HTERT RPE-1 (cell line): Measurements from ENCODE around the gene COL5A3.
"Not testable (repeated sequence)": the region's sequence is repeated elsewhere in the genome, so short reads cannot be mapped to it uniquely, and the experiment has no call there.

ENCODE experiments used
- in situ Hi-C: fragments of 300-500 bp; cut with MboI; formaldehyde crosslinking; loops from 4 replicates; pipeline ENCODE4 v1.14.3; 2020; ENCODE audit warnings: low sequenced_read_pairs

COL5A3 gene

DNA sequence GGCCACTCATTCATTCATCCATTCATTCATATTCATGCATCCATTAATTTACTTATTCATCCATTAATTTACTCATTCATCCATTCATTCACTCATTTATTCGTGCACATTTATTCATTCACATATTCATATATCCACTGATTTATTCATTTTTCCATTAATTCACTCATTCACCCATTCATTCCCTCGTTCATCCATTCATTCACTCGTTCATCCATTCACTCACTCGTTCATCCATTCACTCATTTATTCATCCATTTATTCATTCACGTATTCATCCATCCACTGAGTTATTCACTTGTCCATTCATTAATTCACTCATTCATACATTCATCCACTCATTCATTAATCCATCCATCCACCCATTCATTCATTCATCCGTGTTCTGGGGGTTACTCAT is 38.2 kb downstream of the COL5A3 start:
- in situ Hi-C loops = no loop called here

DNA sequence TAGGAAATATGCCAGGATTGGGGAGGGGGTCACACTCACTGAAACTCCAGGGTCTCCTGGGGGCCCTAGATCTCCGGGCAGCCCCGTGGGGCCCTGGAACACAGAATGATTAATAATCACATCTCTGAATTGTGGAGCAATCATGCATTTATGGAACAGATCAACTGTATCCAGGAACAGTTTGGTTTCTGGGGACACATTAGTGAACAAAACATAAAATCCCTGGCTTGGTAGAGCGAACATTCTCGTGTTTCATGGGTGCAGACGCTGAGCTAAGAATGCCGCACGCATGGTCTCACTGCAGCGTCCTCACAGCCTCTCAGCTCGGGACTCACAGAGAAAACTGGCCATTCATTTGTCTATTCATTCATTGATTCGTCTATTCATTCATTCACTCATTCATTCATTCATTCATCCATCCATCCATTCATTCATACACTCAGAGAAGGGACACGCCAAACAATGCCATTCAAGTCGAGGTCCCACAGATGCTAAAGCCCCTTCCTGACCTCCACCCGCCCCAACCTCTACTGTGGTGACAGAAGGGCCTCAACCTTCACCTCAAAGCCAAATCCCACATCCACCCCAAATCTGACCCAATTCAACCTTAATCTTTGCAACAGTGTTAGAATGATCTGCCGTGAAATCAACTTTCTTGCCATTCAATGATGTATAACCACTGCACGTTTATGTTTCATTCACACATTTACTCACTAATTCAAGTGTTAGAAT is 39.0 kb downstream of the COL5A3 start:
- in situ Hi-C loops = no loop called here

DNA sequence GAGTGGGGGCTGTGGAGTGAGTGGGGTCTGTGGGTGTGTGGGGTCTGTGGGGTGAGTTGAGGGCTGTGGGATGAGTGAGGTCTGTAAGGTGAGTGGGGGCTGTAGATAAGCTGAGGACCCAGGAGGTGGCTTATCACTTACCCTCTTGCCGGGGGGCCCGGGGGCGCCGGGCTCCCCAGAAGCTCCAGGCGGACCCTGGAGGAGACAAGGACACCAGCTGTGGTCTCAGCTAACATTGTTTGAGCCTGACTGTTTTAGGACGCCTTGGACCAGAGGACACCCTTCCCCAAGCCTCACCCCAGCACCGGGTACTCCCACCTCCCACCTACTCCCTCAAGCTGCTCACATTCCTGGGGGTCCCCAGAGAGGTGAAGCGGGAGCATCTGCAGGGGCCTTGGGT is 39.8 kb downstream of the COL5A3 start:
- in situ Hi-C loops = no loop called here

DNA sequence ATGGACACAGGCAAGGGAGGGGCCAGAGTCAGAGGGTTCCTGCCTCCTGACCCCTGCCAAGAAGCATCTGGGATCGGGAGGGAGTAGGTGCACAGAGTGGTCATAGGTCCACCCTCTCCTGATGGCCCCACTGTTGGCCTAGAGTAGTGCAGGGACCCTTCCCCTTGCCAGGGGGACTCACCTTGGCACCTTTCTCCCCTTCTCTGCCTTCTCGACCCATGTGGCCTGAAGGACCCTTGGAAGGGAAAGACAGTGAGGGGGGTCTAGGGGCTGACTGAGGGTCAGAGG is 40.7 kb downstream of the COL5A3 start:
- in situ Hi-C loops = no loop called here

DNA sequence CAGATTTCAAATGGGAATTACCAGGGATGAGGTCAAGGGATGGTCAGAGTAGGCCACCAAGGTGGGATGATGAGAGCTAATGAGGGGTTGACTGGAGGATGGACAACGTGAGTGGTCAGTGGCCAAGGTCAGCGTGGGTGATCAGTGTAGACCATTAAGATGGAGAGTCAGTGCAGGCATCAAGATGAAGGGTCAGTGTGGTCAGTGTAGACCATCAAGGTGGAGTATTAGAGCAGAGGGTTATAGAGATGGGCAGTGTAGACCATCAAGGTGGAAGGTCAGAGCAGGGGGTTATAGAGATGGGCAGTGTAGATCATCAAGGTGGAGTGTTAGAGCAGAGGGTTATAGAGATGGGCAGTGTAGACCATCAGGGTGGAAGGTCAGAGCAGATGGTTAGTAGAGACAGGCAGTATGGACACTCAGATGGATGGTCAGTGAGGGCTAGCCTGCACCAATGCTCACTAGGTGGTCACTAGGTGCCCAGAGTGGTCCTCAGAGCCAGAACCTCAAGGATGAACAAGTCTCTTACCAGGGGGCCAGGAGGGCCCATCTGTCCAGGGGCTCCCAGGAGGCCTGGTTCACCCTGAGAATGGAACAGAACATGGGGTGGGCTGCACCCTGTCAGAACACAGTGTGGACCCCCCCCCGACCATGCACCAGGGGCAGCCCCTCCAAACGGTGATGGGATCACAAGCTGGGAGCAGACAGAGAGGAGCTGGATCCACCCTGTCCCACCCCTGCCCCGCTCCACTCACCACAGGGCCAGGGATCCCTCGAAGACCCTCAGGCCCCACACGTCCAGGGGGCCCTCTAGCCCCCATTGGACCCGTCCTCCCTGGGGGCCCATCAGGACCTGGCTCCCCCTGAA is 41.2 kb downstream of the COL5A3 start:
- in situ Hi-C loops = no loop called here

DNA sequence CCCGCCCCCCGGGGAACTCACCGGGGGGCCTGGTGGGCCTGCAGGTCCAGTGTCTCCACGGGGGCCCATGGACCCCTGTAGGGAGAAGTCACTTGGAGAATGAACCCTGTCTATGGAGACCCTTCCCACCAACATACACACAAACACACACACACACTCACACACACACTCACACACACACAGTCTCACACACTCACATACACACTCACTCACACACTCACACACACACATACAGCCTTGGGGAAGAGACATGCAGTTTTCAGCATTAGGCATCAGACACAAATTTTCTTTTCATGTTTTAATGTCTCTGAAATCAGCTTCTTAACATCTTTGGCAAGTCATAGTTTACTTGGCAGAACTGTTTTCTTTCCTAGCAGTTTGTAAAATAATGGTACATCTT is 43.0 kb downstream of the COL5A3 start:
- in situ Hi-C loops = no loop called here

DNA sequence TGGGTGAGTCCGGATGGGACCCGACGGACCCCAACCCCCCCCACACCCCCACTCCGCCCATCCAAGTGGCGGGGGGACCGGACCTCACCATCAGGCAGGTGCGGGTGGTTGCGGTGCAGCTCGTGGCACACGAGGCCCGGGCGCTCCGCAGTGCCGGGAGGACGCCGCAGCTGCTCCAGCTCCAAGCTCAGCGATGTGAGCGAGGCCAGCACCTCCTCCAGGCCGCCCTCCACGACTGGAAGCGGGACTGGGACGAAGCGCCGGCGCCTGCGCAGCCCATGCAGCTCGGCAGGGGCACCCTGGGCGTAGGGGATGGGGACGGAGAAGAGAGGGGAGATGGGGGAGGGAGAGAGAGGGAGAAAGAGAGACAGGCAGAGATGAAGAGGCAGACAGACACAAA is 43.9 kb downstream of the COL5A3 start:
- in situ Hi-C loops = no loop called here

DNA sequence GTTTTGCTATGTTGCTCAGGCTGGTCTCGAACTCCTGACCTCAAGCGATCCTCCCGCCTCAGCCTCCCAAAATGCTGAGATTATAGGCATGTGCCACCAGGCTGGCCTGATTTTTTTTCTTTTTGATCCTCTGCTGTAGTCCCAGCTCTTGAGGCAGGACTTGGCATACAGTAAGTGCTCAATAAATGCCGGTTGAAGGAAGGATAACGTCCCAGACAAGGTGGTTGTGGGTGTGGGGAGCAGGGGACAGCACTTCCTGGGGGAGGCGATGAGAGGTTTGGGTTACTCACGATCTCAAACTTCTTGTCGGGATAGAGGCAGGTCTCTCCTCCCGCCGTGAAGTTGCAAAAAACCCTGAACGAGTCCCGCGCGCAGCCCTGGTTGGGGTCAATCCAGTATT is 44.3 kb downstream of the COL5A3 start:
- in situ Hi-C loops = no loop called here

DNA sequence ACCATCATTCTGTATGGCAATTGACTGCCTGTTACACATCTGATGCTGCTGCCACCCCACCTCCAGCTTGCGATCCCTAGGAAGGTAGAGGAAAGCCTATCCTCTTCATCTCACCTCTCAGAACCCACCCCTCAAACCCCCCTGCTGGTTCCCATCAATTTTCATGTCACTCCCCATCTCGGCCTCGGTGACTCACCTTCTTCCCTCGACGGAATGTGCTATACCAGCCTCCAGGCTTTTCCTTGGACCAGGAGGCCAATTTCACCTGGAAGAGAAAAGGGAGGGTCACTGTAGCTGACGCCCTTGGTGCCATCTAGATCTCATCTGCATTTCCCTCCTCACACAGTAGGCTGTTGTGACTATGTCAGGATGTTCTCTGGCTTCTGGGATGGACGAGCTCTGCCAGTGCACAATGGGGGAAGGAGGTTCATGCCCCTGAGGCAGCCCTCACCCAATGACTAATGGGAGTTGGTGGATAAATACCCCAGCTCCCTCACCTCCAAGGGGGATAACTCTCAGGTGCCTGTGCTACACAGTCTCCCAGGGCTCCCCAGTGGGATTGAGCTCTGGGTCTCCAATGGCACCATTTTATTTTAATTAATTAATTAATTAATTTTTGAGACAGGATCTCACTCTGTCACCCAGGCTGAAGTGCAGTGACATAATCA is 47.5 kb downstream of the COL5A3 start:
- in situ Hi-C loops = no loop called here

DNA sequence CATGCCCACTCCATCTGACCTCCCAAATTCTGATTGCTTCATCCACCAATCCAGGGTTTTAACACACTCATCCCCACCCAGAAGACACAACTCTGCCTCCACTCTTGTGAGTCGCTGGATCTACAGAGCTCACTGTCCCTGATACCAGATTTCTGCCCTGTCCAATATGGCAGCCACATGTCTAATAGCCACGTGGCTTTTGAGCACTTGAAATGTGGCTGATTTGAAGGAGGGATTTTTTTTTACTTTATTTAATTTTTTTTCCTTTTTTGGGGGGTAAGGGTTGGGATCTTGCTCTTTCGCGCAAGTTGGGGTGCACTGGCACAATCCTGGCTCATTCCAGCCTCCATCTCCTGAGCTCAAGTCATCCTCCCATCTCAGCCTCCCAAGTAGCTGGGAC is 49.2 kb downstream of the COL5A3 start:
- in situ Hi-C loops = no loop called here

DNA sequence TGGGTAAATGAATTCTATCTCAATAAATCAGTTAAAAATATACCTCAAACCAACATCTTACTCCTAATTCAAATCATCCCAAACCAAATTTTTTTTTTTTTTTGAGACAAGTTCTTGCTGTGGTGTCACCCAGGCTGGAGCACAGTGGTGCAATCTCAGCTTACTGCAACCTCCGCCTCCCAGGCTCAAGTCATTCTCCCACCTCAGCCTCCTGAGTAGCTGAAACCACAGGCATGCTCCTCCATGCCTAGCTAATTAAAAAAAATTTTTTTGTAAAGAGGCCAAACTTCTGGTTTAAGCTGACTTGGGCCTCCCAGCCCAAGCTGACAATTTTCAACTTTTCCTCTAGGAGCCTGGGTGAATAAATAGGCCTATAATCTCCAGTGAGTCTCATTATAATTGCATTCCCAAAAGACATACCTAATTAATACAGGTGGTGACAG is 51.9 kb downstream of the COL5A3 start:
- in situ Hi-C loops = no loop called here

DNA sequence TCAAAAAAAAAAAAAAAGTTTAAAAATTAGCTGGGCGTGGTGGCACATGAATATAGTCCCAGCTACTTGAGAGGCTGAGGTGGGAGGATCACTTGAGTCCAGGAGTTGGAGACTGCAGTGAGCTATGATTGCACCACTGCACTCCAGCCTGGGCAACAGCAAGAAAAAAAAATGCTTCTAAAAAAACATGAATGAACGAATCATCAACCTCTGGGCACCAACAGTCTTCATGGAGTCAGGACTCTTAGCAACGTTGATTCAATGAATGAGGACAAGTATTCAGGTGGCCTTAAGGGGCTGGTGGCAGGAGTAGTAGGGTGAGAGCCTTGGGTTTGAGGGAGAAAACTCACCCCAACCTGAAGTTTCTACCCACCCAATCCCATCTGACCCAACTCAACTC is 53.3 kb downstream of the COL5A3 start:
- in situ Hi-C loops = no loop called here

DNA sequence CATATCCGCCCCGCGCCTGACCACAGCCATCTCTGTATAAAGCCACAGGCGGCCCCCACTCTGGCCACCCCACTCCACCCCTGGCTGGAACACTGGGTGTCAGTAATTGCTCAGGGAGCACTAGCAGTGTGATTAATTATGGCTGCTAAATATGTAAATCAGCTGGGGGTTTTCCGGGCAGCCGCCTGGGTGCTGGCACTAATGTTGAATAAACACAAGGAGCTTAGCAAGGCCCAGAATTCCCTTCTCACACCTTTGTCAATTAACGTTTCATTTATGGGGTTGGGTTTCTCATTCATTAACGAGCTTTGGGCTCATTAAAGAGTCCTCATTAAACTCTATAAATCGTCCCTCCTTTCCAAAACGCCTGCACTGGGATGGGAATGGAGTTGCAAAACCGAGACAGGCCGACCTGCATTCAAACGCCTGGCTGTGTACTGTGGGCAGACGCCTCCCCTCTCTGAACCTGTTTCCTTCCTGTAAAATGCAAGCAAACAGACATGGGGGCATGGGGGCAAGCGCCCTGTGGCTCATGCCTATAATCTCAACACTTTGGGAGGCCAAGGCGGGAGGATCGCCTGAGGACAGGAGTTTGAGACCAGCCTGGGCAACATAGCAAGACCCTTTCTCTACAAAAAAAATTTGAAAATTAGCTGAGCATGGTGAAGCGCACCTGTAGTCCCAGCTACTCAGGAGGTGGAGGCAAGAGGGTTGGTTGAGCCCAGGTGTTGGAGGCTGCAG is 56.3 kb downstream of the COL5A3 start:
- in situ Hi-C loops = no loop called here

DNA sequence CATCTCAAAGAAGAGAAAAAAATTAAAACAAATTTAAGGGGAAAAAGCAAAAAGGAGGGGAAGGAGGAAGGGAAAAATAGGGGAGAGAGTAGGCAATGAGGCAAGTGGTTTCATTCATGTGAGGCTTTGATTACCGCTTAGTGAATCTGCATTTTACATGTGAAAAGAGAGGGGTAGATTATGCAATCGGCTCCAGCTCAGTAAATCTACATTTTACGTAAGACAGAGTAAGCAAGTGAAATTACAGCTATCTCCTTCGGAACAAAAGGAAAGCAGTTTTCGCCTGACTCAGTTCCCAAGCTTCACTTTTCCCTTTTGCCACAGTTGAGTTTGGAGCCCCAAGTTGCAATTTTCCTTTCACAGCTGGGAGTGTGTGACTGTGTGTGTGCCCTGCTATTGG is 58.0 kb downstream of the COL5A3 start:
- in situ Hi-C loops = no loop called here

DNA sequence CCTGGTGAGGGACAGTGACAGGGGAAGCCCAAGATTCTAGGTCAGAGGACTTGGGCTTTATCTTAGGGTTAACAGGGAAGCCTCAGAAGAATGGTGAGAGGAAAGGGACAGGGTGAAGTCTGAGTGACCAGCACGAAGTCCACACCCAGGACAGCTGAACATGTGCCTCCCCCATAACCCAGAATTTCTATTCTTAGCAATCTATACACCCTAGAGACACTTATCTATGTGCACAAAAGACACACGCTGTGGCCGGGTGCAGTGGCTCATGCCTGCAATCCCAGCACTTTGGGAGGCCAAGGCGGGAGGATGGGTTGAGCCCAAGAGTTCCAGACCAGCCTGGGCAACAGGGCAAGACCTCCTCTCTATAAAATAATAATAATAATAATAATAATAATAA is 62.9 kb downstream of the COL5A3 start:
- in situ Hi-C loops = no loop called here

DNA sequence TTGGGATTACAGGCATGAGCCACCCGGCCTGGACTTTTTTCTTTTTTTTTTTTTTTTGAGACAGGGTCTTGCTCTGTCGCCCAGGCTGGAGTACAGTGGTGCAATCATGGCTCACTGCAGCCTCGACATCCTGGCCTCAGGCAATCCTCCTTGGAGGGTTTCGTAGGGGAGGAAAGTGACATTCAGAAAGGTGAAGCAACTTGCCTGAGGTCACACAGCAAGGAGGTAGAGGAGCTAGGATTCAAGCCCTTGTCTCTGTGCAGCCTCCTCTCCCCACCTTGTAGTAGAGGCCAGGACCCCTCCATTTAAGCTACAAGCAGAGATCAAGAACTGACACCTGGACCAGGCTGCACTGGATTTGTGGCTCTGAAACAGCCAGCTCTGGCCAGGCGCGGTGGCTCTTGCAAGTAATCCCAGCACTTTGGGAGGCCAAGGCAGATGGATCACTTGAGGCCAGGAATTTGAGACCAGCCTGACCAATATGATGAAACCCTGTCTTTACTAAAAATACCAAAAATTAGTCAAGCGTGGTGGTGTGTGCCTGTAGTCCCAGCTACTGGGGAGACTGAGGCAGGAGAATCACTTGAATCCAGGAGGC is 63.7 kb downstream of the COL5A3 start:
- in situ Hi-C loops = not testable (repeated sequence)

DNA sequence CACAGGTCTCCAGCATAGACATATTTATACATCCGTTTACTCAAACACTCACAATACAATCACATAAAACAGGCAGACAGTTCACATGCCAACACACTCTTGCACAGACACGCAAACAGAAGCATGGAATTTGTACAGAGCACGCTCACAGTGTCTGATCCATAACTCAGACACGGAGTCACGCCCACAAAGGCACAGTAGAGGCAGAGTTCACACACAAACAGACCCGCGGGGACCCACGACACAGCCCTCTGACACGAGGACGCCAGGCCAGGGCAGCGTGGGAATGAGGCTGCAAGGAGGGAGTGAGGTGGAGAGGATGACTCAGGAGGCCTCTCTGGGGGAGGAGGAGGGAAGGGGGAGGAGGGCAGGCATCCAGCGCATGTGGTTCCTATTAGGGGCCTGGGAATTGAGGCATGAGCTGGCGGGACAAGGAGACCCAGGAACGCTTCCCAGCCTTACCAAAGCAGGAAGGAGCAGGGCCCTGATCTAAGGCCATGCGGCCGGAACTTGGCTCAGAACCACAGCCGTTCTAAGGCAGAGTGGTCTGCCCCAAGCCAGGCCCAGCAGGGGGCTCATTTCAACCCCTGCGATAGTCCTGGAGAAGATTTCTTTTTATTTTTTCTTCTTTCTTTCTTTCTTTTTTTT is 64.9 kb downstream of the COL5A3 start:
- in situ Hi-C loops = no loop called here

DNA sequence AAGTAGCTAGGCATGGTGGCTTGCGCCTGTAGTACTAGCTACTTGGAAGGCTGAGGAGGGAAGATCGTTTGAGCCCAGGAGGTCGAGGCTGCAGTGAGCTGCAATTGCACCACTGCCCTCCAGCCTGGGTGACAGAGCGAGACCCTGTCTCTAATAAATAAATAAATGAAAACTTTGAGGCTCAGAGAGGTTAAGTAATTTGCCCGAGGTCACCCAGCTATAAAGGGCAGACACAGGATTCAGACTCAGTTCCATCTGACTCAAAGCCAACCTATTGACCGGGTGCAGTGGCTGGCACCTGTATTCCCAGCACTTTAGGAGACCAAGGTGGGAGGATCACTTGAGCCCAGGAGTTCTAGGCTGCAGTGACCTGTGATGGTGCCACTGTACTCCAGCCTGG is 66.6 kb downstream of the COL5A3 start:
- in situ Hi-C loops = no loop called here

DNA sequence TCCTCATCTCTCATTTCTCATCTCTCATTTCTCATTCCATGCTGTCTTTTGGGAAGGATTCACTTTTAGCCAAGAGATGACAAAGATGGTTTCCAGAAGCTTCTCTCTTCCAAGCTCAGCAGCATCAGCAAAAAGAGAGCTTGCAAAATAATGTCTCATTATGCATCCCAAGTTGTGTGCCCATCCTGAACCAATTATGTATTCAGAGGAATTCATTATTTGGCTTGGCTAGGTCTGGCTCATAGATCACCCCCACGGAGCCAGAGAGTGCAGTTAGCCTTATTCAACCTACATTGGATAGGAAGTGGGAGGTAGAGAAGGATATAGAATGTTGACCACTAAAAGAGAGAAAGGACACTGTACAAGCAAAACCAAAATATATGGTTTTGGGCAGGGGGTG is 68.6 kb downstream of the COL5A3 start:
- in situ Hi-C loops = no loop called here

DNA sequence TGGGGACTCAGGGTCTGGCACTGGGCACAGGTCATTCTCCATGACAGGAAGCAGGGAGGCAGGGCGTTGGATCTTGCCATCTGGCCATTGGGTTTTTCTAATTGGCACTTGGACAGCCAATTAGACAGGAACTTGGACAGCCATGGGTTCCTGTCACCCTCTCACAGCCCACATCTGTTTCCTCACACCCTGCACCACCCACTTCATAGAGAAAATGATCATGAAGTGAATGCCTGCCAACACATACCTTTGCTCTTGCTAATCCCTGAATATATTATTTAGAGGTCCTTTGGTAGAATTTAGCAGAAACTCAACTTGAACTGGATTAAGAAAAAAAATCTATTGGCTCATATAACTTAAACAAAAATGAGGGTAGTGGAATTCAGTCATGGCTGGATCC is 69.1 kb downstream of the COL5A3 start:
- in situ Hi-C loops = no loop called here
